PC-3 (cell line): ENCODE results near the gene CCNC. TPM values are rescaled to one million over a fixed set of nuclear protein-coding genes. Genes with fewer than 3 reads are reported as not detected.

ENCODE experiments used
- ATAC-seq: fragments of 200-7000 bp; cut with Tn5 transposase; 2 replicates; pipeline ENCODE4 v1.9.1; 2020; ENCODE audit warnings: mild to moderate bottlenecking, moderate library complexity
- BruUV-seq: library from RNA; stranded (reverse); fragments of 400-500 nt; replicated peaks from 2 replicates; lab custom pipeline; 2021; lab: Mats Ljungman, UMichigan
- CTCF ChIA-PET: fragments of 300-600 bp; sonication (Branson Sonifier 250); formaldehyde crosslinking; loops from one replicate; lab custom pipeline; 2022; ENCODE audit warnings: antibody characterized with exemption; lab: Charles Lee
- POLR2A ChIA-PET: fragments of 300-600 bp; sonication (Branson Sonifier 250); formaldehyde crosslinking; loops from one replicate; lab custom pipeline; 2022; ENCODE audit warnings: antibody characterized with exemption; ENCODE audit not compliant: unreplicated experiment; lab: Charles Lee
- DNase-seq: peaks from one replicate; pipeline ENCODE4 v3.0.0-alpha.2; 2015
- H2AFZ ChIP-seq: fragments of 300-600 bp; sonication (generic); 2 replicates; pipeline ENCODE4 v1.6.0; 2016; ENCODE audit warnings: antibody characterized with exemption, low read length
- H3F3A ChIP-seq: fragments of 300-600 bp; sonication (generic); one replicate; pipeline ENCODE4 v1.6.0; 2017; ENCODE audit warnings: antibody characterized with exemption, low read length, control low read depth, mild to moderate bottlenecking; ENCODE audit not compliant: unreplicated experiment
- H3K27ac ChIP-seq: fragments of 300-600 bp; sonication (generic); 2 replicates; pipeline ENCODE4 v1.5.1; 2016; ENCODE audit warnings: mild to moderate bottlenecking, low read length
- H3K27me3 ChIP-seq: fragments of 300-600 bp; sonication (generic); 2 replicates; pipeline ENCODE4 v1.6.1; 2016; ENCODE audit warnings: low read length, mixed read lengths
- H3K36me3 ChIP-seq: fragments of 300-600 bp; sonication (generic); 2 replicates; pipeline ENCODE4 v1.6.1; 2016; ENCODE audit warnings: low read depth, mixed run types, low read length, mixed read lengths
- H3K4me1 ChIP-seq: fragments of 300-600 bp; sonication (generic); 2 replicates; pipeline ENCODE4 v1.5.1; 2016; ENCODE audit warnings: low read length; ENCODE audit not compliant: insufficient read depth
- H3K4me2 ChIP-seq: fragments of 300-600 bp; sonication (generic); 2 replicates; pipeline ENCODE4 v1.6.0; 2016; ENCODE audit warnings: low read length
- H3K4me3 ChIP-seq: fragments of 300-600 bp; sonication (generic); 2 replicates; pipeline ENCODE4 v1.5.1; 2016; ENCODE audit warnings: mild to moderate bottlenecking, low read length, mixed read lengths
- H3K79me2 ChIP-seq: fragments of 300-600 bp; sonication (generic); 2 replicates; pipeline ENCODE4 v1.6.1; 2017; ENCODE audit warnings: low read length, mixed read lengths
- H3K9ac ChIP-seq: fragments of 300-600 bp; sonication (generic); 2 replicates; pipeline ENCODE4 v1.6.0; 2016; ENCODE audit warnings: mild to moderate bottlenecking, low read length
- H3K9me2 ChIP-seq: fragments of 300-600 bp; sonication (generic); replicated peaks from 2 replicates; pipeline ENCODE4 v1.6.1; 2016; ENCODE audit warnings: mixed run types, low read length, mixed read lengths
- H3K9me3 ChIP-seq: fragments of 300-600 bp; sonication (generic); 2 replicates; pipeline ENCODE4 v1.6.1; 2016; ENCODE audit warnings: low read length, mixed read lengths
- H4K20me1 ChIP-seq: fragments of 300-600 bp; sonication (generic); 2 replicates; pipeline ENCODE4 v1.6.1; 2016; ENCODE audit warnings: low read length, mixed read lengths
- EZH2 ChIP-seq: fragments of 300-600 bp; sonication (generic); IDR thresholded peaks from one replicate; pipeline ENCODE4 v1.6.1; 2017; ENCODE audit warnings: antibody characterized with exemption, mild to moderate bottlenecking, low read length; ENCODE audit not compliant: unreplicated experiment
- EZH2phosphoT487 ChIP-seq: fragments of 300-600 bp; sonication (generic); IDR thresholded peaks from 2 replicates; pipeline ENCODE4 v1.6.1; 2018; ENCODE audit warnings: mild to moderate bottlenecking, antibody characterized with exemption, low read length, borderline replicate concordance
- intact Hi-C: fragments of 100-400 bp; cut with micrococcal nuclease; formaldehyde crosslinking; loops from 2 replicates; pipeline ENCODE4 v1.9.0; 2023
- total RNA-seq: library from RNA; depleted of rRNA; stranded (reverse); fragments of >200 nt; gene quantifications from 2 replicates; pipeline ENCODE4 v1.2.3, GENCODE V29; 2014
- TF ChIP-seq, protein P1 (sequence below): fragments of 300-600 bp; sonication (generic); conservative IDR thresholded peaks from 2 replicates; pipeline ENCODE4 v1.5.1; 2017; ENCODE audit warnings: antibody characterized with exemption, low read depth, mild to moderate bottlenecking, low read length

The CCNC gene
- total RNA-seq, 1 experiment from 2014 or later: 69.3 TPM

DNA sequence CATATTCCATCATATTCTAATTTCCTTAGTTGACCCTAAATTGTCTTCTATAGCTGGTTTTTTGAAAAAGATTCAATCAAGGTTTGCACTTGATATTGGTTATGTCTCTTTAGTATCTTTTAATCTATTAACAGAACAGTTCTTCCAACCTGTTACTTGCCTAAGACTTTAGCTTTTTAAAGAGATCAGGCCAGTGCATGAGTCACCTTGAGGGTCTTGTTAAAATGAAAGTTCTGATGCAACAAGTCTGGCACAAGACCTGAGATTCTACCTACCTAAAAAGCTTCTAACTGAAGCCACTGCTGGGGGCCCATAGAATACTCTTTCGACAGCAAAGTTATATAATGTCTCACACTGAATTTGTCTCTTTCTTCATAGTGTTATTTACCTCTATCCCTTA is 56.4 kb downstream of the CCNC start:
- no peak overlapping the region for H3K9ac ChIP-seq
- H3K27ac ChIP-seq: no peak overlapping the region
- H3K4me3 ChIP-seq: no peak overlapping the region
- ATAC-seq (no peak), DNase-seq (peak; percentile 22)
- H3K27me3 ChIP-seq: no peaks in the 10 kb centered on the region
- H3K79me2 ChIP-seq: peaks cover 42% of the 10 kb centered on the region
- ChIA-PET POLR2A (interaction anchor here (0.6 kb wide), 2 partner anchors 44 to 162 kb away, joined by 3 read pairs; no protein-coding TSS in a partner anchor), CTCF (no interaction called here)
- no peak overlapping the region for H2AFZ ChIP-seq
- no peaks in the 10 kb centered on the region for H3K36me3 ChIP-seq
- BruUV-seq: no TSS peak
- TF ChIP-seq EZH2 (no peak), EZH2phosphoT487 (no peak)
- TF ChIP-seq, protein P1, sequence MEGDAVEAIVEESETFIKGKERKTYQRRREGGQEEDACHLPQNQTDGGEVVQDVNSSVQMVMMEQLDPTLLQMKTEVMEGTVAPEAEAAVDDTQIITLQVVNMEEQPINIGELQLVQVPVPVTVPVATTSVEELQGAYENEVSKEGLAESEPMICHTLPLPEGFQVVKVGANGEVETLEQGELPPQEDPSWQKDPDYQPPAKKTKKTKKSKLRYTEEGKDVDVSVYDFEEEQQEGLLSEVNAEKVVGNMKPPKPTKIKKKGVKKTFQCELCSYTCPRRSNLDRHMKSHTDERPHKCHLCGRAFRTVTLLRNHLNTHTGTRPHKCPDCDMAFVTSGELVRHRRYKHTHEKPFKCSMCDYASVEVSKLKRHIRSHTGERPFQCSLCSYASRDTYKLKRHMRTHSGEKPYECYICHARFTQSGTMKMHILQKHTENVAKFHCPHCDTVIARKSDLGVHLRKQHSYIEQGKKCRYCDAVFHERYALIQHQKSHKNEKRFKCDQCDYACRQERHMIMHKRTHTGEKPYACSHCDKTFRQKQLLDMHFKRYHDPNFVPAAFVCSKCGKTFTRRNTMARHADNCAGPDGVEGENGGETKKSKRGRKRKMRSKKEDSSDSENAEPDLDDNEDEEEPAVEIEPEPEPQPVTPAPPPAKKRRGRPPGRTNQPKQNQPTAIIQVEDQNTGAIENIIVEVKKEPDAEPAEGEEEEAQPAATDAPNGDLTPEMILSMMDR: no peak
- intact Hi-C loops: no loop called here
- H3F3A ChIP-seq: no peaks in the 10 kb centered on the region
- peaks cover 22% of the 10 kb centered on the region for H3K4me1 ChIP-seq
- H3K9me2 ChIP-seq: no peaks in the 10 kb centered on the region
- no peak overlapping the region for H3K4me2 ChIP-seq
- no peaks in the 10 kb centered on the region for H3K9me3 ChIP-seq
- H4K20me1 ChIP-seq: no peaks in the 10 kb centered on the region

DNA sequence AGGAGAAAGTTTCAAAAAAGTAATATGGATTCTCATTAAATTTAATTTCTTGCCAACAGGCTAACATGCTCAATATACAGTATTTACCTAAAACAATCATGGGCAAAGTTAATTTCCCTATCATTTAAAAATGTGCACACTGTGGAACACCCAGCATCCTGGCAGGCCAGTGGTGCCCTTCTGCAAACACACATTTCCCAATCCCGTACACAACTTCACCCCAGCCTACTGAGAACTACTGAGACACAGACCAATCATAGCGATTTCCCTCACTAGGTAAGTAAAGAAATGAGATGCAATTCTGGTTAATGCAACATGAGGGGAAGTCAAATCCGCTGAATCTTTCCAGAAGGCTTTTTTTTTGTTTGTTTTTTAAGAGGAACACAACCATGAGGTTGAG is 60.8 kb downstream of the CCNC start:
- no peak overlapping the region for H3K4me3 ChIP-seq
- H3K9ac ChIP-seq: no peak overlapping the region
- no peaks in the 10 kb centered on the region for H4K20me1 ChIP-seq
- peaks cover 3% of the 10 kb centered on the region; the same call in 1 of the 2 replicates for H3K4me1 ChIP-seq
- H3K36me3 ChIP-seq: no peaks in the 10 kb centered on the region
- TF ChIP-seq EZH2phosphoT487: no peak
- TF ChIP-seq, protein P1: no peak
- H3K4me2 ChIP-seq: no peak overlapping the region
- POLR2A ChIA-PET: no interaction called here
- CTCF ChIA-PET: no interaction called here
- H2AFZ ChIP-seq: no peak overlapping the region
- H3K9me3 ChIP-seq: no peaks in the 10 kb centered on the region
- H3K9me2 ChIP-seq: no peaks in the 10 kb centered on the region
- H3F3A ChIP-seq: no peaks in the 10 kb centered on the region
- intact Hi-C loops: no loop called here
- no peaks in the 10 kb centered on the region for H3K27me3 ChIP-seq
- no peak for DNase-seq
- ATAC-seq: no peak
- H3K27ac ChIP-seq: no peak overlapping the region
- peaks cover 18% of the 10 kb centered on the region for H3K79me2 ChIP-seq
- no TSS peak for BruUV-seq

DNA sequence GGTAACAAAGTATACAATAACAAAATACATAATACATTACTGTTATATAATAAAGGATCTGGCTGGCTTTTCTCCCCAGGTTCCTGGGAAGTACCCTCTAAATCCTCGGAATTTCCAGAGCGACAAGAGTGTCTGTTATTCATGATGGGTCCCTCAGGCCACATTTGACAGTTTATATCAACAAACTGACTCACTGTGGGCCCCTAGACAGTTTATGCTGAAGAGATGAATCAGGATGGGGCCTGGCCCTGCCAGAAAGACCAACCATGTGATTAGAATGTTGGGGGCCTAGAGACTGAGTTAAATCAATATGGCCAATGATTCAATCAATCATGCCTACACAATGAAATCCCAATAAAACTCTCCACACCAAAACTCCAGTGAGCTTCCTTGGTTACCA is 66.7 kb downstream of the CCNC start:
- no peaks in the 10 kb centered on the region for H3K9me3 ChIP-seq
- POLR2A ChIA-PET: no interaction called here
- ATAC-seq: no peak

More for the DNA sequence above, 66.7 kb downstream of the CCNC start:
- no peaks in the 10 kb centered on the region for H3K9me2 ChIP-seq
- intact Hi-C loops: no loop called here
- H3K36me3 ChIP-seq: no peaks in the 10 kb centered on the region
- H3K4me3 ChIP-seq: no peak overlapping the region
- no peak overlapping the region for H3K9ac ChIP-seq
- H3F3A ChIP-seq: no peaks in the 10 kb centered on the region
- DNase-seq: no peak
- H3K4me1 ChIP-seq: no peaks in the 10 kb centered on the region
- CTCF ChIA-PET: no interaction called here
- no TSS peak for BruUV-seq
- H4K20me1 ChIP-seq: no peaks in the 10 kb centered on the region
- H3K4me2 ChIP-seq: no peak overlapping the region
- no peaks in the 10 kb centered on the region for H3K27me3 ChIP-seq
- TF ChIP-seq EZH2phosphoT487 (no peak), EZH2 (no peak)
- TF ChIP-seq, protein P1: no peak
- H3K79me2 ChIP-seq: no peaks in the 10 kb centered on the region
- H3K27ac ChIP-seq: no peak overlapping the region
- no peak overlapping the region for H2AFZ ChIP-seq
